Gastrocnemius medialis (tissue), 4 donors: ENCODE data around the gene SLC6A8.

Experiments used
- CTCF ChIP-seq, 5 experiments: fragments of 450-650 bp in 3 of 5; fragments of 200-600 bp in 2 of 5; sonication (generic) in 2 of 5; IDR thresholded peaks in 4 of 5; conservative IDR thresholded peaks in 1 of 5; 1 replicate in 4 of 5; 2 replicates in 1 of 5; pipeline ENCODE4 v1.5.1; 2016 to 2019; ENCODE audit warnings: antibody characterized with exemption in 5 of 5, mild to moderate bottlenecking in 3 of 5, moderate library complexity in 3 of 5
- POLR2A ChIP-seq, 2 donors: fragments of 450-650 bp; IDR thresholded peaks; one replicate each; pipeline ENCODE4 v1.6.1; 2017; ENCODE audit warnings: antibody characterized with exemption in 2 of 2, mild to moderate bottlenecking in 2 of 2, moderate library complexity in 2 of 2

- peak in 1 of 5 experiments; percentile 16 for TF ChIP-seq CTCF (IDR thresholded peaks at IDR 0.05 in 4 of 5, conservative IDR thresholded peaks at IDR 0.05 in 1 of 5)
- TF ChIP-seq POLR2A (IDR thresholded peaks at IDR 0.05): no peak
These were observed 56.7 kb downstream of the SLC6A8 start for GRCh38 chrX:153744210-153745066.
